OCI-LY3 (cell line): Measurements from ENCODE around the gene CLEC16A.

Source experiments
- CTCF ChIP-seq: fragments of 200-600, 300-600 bp; sonication (generic); IDR thresholded peaks from 2 replicates; pipeline ENCODE4 v1.5.1; 2014; ENCODE audit warnings: antibody characterized with exemption, low read length, low read depth
- EZH2phosphoT487 ChIP-seq: fragments of 200-600 bp; shearing (Covaris generic); IDR thresholded peaks from 2 replicates; pipeline ENCODE4 v1.6.1; 2018; ENCODE audit warnings: antibody characterized with exemption, mixed run types, low read depth

GRCh38 chr16:10939649-10940234 is 4.6 kb upstream of the CLEC16A start:
- TF ChIP-seq CTCF (no peak), EZH2phosphoT487 (no peak)
